GM19238 (cell line): ENCODE data around the gene HINFP.
"Not testable (repeated sequence)": the region's sequence is repeated elsewhere in the genome, so short reads cannot be mapped to it uniquely, and the experiment has no call there.

ENCODE experiments used
- DNase-seq: peaks from one replicate; pipeline ENCODE4 v3.0.0; 2011; ENCODE audit warnings: low spot score; ENCODE audit not compliant: insufficient read length

Gene HINFP

DNA sequence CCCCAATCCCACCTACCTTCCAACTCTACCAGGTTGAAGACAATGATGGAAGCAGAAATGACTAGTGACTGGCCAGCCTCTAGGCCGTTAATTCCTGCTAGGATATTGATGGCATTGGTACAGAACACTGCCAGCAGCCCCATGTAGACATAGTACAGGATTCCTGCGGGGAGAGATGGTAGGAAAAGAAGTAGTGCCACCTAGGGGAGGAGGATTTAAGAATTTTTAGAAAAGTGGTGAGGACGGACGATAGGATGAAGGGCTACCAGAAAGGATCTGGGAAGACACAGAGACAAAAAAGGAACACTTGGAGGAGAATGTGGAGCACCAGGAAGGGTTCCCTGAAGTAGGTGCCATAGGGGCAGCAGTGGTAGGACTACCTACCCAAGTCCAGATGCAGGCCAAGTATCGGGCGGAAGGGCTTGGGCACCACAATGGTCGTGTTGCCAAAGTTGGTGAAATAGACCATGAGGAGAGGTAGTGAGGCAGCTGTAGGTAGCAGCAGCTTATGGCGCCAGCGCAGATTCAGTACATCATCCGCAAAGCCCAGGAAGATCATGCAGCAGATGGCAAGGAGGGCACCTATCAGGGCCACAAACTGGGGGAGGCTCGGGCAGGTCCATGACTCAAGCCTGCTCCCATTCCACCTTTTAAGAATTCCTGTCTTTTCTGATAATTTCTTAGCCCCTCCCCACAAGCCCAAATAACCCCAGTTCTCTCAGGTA lies 21.0 kb upstream of the HINFP start:
- no peak for DNase-seq

- DNase-seq: peak; percentile 32
Measured at GRCh38 chr11:119100994-119101758, 20.2 kb upstream of the HINFP start.

- DNase-seq: peak; percentile 74
Measured at GRCh38 chr11:119101759-119102423, 19.5 kb upstream of the HINFP start, which contains the start of gene DPAGT1. Gene DPAGT1, minus strand, starts transcription at chr11:119101853. Its CDS starts 198 bp downstream, at chr11:119101655.

DNA sequence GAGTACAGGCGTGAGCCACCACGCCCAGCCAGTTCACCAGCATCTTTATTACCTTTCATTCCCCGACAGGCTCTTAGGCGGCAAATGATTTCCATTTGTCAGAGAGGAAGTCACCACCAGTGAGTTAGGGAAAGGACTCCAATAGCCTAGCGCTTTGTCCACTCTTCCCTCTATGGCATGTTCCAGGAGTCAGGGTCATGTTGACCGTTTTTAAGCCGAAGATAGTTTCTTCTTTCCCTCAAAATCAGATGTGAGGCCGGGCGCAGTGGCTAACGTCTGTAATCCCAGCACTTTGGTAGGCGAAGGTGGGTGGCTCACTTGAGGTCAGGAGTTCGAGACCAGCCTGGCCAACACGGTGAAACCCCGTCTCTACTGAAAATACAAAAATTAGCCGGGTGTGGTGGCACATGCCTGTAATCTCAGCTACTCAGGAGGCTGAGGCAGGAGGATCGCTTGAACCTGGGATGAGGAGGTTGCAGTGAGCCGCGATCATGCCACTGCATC lies 18.2 kb upstream of the HINFP start:
- not testable (repeated sequence) for DNase-seq

- DNase-seq: no peak
Measured at GRCh38 chr11:119103793-119104192, 17.6 kb upstream of the HINFP start.

DNA sequence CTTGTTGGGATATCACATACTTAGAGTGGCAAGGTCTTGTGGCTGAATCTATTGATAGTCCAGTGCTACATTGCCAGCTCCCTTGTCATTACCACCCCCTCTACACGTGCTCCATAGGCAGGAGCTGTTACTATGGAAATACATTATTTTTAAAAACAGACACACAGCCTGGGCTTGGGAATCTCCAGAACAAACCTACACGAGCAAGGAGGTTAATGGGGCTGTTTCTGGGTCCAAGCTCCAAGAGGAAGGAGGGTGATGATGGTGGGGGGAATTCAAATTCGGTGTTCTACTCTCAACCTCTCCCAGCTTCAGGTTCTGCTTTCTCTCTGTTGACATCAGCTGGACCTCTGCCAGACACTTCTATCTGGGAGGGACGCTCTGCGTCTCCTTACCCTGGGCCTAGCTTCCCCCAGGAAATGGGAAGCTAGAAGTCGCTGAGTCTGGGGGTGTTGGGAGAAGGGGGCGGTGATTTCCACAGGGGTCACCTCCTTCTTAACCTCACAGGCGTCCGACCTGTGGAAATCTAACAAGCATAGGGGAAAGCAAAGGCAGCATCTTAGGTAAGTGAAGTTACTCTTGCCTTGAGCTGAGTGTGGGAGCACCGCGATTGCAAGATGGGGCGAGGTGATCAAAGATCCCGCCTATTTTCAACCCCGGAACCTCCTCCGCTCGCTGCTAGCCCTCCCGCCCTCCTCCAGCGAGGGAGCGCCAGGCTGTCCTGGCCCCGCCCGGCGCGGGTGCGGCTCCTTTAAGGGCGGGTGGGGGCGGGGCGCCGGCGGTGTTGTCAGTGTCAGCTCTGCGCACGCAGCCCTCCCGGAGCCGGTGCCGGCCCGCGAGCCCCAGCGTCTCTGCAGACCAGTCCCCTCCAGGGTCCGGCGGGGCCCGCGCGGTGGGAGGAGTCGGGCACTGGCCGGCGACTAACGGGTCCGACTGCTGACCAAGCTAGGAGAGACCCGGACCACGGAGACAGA lies 14.5 kb upstream of the HINFP start, which contains the start of gene C2CD2L:
Gene C2CD2L (plus strand): TSS at position 781 of the 974 bp plus-strand sequence. CDS start 398 bp downstream, outside the sequence.
- peak; percentile 93 for DNase-seq

DNA sequence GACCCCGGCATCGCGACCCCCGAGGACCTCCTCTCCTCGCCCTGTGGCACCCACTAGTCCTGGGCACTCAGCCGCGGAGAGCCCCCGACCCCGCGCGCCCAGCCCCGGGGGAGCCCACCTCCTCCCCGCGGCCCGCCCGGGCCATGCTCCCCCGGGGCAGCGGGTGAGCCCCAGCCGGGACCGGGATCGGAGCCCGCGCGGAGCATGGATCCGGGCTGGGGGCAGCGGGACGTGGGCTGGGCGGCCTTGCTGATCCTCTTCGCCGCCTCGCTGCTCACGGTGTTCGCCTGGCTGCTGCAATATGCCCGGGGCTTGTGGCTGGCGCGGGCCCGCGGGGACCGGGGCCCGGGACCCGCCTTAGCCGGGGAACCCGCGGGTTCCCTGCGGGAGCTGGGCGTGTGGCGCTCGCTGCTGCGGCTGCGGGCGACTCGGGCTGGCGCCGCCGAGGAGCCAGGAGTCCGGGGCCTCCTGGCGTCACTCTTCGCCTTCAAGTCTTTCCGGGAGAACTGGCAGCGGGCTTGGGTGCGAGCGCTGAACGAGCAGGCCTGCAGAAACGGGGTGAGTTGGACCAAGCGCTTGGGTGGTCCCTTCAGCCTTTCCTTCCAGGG lies 13.7 kb upstream of the HINFP start:
- no peak for DNase-seq

- peak; percentile 37 for DNase-seq
Measured at GRCh38 chr11:119108146-119108856, 13.1 kb upstream of the HINFP start.

DNA sequence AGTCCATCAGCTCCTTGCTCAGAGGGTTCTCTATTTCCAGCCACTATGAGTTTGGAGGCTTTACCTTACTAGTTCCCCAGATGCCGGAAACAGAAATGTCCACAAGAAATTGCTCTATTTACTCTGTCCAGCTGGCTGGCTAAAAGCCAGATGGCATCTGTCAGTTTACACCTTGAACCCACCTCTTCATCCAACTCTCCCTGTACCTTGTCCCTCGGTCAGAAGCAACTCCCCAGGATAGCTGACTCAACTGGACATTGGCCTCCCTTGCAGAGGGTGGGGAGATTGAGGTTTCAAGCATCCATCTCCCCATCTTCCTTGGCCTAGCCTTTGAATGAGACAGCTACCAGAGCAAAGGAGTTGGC lies 12.5 kb upstream of the HINFP start:
- no peak for DNase-seq

- no peak for DNase-seq
Measured at GRCh38 chr11:119109843-119110242, 11.5 kb upstream of the HINFP start.

DNA sequence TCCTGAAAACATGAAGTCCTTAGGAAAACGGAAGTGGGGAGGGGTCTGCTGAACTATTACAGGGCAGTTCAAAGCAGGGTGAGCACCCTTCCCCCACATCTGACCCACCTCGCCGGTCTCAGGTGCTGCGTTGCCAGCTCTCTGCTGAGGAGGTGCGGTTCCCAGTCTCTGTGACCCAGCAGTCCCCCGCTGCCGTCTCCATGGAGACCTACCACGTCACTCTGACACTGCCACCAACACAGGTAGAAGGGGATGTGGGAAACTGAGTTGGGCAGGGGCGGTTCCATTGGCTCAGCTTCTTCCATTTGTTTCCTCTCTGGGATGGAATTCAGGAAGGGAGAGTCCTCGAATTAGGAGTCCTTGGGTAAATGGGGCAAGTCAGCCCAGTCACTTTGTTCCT lies 10.9 kb upstream of the HINFP start:
- no peak for DNase-seq

DNA sequence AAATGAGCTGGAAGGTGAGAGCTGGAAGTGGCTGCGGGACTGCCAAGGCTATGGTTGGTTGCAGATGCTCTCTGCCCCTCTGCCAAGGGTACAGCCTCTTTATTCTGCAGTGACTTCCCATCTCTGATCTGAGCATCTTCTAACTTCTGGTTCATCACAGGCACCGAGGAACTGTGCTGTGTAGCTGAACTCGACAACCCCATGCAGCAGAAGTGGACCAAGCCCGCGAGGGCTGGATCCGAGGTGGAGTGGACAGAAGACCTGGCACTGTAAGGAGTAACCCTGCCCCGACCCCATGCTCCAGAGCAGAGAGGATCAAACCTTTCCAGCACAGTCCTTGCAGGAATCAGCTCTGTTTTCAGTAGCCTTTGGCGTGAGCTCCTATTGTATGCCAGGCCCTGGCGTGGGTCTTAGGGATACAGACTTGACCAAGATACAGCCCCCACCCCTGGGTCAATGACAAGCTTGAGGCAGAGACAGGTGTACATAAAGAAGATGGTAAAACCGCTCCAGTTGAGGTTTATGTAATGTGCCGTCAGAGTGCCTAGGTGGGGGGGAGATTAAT lies 9.9 kb upstream of the HINFP start:
- no peak for DNase-seq

- DNase-seq: no peak
Measured at GRCh38 chr11:119112314-119113020, 8.9 kb upstream of the HINFP start.

DNA sequence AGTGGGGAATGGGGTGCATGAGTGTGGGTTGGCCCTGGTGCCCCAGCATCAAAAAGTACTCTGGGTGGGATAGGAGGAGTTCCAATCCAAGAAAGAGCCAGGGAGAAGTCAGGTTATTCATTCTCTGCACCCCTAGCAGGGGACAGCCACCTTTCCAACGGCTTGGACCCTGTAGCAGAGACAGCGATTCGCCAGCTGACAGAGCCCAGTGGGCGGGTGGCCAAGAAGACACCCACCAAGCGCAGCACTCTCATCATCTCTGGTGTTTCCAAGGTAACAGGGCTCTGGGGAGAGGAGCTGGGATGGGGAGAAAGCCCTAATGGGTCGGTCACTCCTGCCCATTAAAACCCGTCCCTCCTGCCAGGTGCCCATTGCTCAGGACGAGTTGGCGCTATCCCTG lies 7.7 kb upstream of the HINFP start:
- no peak for DNase-seq

DNA sequence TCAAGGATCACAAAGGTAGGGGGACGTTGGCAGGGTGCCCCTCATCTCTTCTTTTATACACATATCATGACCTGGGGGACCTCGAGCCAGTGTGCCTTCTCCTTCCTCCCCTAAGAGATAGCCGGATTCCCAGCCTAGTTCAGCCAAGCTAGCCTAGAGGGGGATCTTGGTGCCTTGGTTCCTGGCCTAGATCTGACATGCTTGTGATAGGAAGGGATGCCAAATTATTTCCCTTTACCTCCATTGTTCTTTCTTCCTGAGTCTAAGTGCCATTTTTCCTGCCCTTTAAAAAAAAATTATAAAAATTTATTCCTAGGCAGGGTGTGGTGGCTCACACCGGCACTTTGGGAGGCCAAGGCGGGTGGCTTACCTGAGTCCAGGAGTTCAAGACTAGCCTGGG lies 7.0 kb upstream of the HINFP start:
- no peak for DNase-seq

DNA sequence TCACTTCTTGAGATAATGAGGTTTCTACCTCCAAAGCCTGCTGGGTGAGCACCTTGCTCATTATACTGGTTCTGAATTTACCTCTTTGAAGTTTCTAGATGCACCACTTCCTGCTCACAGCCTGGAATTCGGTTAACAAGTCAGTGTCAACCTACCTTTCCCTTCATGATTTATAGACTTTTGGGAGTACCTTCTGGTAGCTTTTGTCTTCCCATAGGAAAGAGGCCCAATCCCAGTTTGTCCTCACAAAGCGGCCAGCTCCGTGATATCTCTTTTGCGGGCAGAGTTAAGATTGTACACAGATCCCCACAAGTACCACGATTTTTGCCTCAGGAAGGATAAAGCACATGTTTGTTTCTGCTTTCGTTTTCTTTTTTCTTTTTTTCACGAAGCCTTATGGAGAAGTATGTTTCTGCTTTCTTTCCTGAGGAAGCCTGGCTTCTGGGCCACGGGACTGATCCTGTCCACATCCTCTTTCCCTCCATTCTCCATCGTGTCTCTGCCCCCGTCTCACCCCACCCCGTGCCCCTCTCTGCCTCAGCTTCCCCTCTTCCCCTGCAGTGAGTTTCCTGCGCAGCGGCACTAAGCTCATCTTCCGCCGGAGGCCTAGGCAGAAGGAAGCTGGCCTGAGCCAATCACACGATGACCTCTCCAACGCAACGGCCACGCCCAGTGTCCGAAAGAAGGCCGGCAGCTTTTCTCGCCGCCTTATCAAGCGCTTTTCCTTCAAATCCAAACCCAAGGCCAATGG lies 5.7 kb upstream of the HINFP start:
- no peak for DNase-seq

- DNase-seq: no peak
Measured at GRCh38 chr11:119116235-119116594, 5.2 kb upstream of the HINFP start.

DNA sequence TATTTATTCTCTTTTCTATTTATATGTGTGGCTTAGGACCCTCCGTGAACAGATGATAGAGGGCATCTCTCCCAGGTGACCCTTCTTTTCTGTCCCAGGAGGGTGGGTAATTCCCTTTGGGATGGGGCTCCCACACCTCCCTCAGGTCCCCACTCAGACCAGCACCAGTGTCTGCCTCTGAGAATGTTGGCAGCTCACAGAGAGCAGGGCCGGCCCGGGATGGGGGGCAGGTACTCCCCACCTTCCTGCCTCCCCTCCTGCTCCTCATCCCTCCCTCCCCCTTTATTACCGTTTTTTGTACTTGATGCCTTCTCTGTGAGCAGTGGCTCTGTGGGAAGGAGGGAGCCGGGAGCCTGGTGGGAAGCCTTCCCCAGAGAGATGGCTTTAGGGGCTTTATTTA lies 4.8 kb upstream of the HINFP start:
- no peak for DNase-seq
